ENCODE data around the gene NOTCH4. TPM values are rescaled to one million over a fixed set of nuclear protein-coding genes. Genes with fewer than 3 reads are reported as not detected.

NOTCH4 gene
- total and polyA plus RNA-seq, 9 of the 15 experiments (the other 6 are each of a cell fraction or from before 2014, with no cell fraction given), result 0.24 to 4.3 (median 1.7) TPM

GRCh38 chr6:32244946-32245398 lies 21.1 kb upstream of the NOTCH4 start (continued):
- peak; percentile 27; the same call in 1 of the 2 replicates for TF ChIP-seq CREB3L1 (IDR thresholded peaks at IDR 0.05; ENCODE audit: borderline replicate concordance, low read depth)
- peak; percentile 73 for TF ChIP-seq EGR1 (conservative IDR thresholded peaks at IDR 0.05)
- TF ChIP-seq E4F1 (CRISPR knock-in tag; IDR thresholded peaks at IDR 0.05; ENCODE audit: borderline replicate concordance), result no peak
- peak; percentile 87 for TF ChIP-seq RB1 (IDR thresholded peaks at IDR 0.05; ENCODE audit: low read depth)
- TF ChIP-seq ZNF165 (CRISPR knock-in tag; IDR thresholded peaks at IDR 0.05; ENCODE audit: borderline replicate concordance), result no peak
- no peak for TF ChIP-seq PTBP1 (IDR thresholded peaks at IDR 0.05; ENCODE audit: low read depth, low read length)
- TF ChIP-seq ZNF511 (CRISPR knock-in tag; IDR thresholded peaks at IDR 0.05), result no peak
- TF ChIP-seq MCM3 (IDR thresholded peaks at IDR 0.05), result no peak
- peak; percentile 76 for TF ChIP-seq VEZF1 (CRISPR knock-in tag; IDR thresholded peaks at IDR 0.05)
- no peak for TF ChIP-seq BRF1 (IDR thresholded peaks at IDR 0.05; ENCODE audit: borderline replicate concordance, extremely low read depth, insufficient read length)
- TF ChIP-seq CREM (IDR thresholded peaks at IDR 0.05; ENCODE audit: low read depth), result peak; percentile 77
- peak; percentile 78 for TF ChIP-seq ZBTB7A (IDR thresholded peaks at IDR 0.05; ENCODE audit: borderline replicate concordance, control insufficient read depth, low read depth, low read length)
- no peak for TF ChIP-seq ZNF121 (CRISPR knock-in tag; conservative IDR thresholded peaks at IDR 0.05)
- no peak for TF ChIP-seq NFE2L1 (tag; IDR thresholded peaks at IDR 0.05; ENCODE audit: borderline replicate concordance, low read depth)
- TF ChIP-seq SNIP1 (IDR thresholded peaks at IDR 0.05; ENCODE audit: low read depth), result no peak
- no peak for TF ChIP-seq RBM14 (IDR thresholded peaks at IDR 0.05; ENCODE audit: borderline replicate concordance, insufficient read depth, low read depth, low read length)
- no peak for TF ChIP-seq MEIS2 (IDR thresholded peaks at IDR 0.05; ENCODE audit: partially characterized antibody)
- TF ChIP-seq NCOA1 (IDR thresholded peaks at IDR 0.05; ENCODE audit: low read depth), result no peak
- TF ChIP-seq NR4A1 (CRISPR knock-in tag; IDR thresholded peaks at IDR 0.05), result no peak
- TF ChIP-seq NR4A1 (tag; IDR thresholded peaks at IDR 0.05), result no peak
- TF ChIP-seq ZBTB33 (CRISPR knock-in tag; IDR thresholded peaks at IDR 0.05), result no peak

Data from K562 (cell line).